ENCODE results near the gene MFF.
"Not testable (repeated sequence)": the region's sequence is repeated elsewhere in the genome, so short reads cannot be mapped to it uniquely, and the experiment has no call there.

Gene MFF

DNA sequence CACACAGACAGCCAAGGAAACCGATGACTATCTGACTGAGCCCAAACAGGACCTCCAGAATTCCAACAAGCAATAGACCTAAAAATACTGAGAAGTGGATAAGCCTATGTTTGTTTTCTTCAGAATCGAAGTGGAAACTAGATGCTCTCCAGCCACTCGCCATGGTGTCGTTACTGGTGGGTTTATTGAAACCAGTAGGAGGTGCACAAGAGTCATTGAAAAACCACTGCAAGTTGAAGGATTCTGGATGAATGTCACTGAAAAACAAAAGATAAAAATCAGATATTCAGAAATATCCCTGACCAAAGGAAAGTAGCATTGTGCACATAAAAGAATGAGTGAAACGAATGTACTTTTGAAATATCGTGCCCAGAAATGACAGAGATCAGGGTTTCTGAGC is 38.7 kb downstream of the MFF start:
- DNase-seq (ENCODE audit: low read depth), result no peak
- H3K4me3 ChIP-seq (ENCODE audit: control insufficient read depth, low read depth, low read length), result no peak overlapping the region
- TF ChIP-seq, protein P1, sequence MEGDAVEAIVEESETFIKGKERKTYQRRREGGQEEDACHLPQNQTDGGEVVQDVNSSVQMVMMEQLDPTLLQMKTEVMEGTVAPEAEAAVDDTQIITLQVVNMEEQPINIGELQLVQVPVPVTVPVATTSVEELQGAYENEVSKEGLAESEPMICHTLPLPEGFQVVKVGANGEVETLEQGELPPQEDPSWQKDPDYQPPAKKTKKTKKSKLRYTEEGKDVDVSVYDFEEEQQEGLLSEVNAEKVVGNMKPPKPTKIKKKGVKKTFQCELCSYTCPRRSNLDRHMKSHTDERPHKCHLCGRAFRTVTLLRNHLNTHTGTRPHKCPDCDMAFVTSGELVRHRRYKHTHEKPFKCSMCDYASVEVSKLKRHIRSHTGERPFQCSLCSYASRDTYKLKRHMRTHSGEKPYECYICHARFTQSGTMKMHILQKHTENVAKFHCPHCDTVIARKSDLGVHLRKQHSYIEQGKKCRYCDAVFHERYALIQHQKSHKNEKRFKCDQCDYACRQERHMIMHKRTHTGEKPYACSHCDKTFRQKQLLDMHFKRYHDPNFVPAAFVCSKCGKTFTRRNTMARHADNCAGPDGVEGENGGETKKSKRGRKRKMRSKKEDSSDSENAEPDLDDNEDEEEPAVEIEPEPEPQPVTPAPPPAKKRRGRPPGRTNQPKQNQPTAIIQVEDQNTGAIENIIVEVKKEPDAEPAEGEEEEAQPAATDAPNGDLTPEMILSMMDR (IDR thresholded peaks at IDR 0.05; ENCODE audit: control insufficient read depth, insufficient read depth, low read depth, low read length, missing control alignments), result peak; percentile 24

DNA sequence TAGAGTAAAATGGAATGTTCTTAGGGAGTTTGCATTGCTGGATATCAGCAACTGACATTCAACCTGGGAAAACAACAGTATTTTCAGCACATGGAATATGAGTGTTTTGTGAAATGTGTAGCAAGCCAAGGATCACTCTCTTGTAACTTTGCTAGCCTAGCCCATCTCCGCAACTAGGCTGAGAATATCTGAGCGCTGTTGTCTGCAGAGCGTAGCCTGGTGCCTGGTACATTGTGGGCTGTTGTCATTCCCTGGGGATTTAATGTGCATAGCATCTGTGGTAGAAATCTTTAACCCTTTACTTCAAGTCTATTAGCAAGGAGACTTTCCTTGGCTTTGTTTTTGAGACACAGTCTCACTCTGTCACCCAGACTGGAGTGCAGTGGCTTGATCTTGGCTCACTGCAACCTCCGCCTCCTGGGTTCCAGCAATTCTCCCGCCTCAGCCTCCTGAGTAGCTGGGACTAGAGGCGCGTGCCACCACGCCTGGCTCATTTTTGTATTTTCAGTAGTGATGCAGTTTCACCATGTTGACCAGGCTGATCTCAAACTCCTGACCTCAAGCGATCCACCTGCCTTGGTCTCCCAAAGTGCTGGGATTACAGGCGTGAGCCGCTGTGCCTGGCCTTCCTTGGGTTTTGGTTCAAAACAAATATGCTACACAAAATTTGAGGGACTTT is 39.7 kb downstream of the MFF start:
- not testable (repeated sequence) for DNase-seq (ENCODE audit: low read depth); H3K4me3 ChIP-seq (ENCODE audit: control insufficient read depth, low read depth, low read length)

DNA sequence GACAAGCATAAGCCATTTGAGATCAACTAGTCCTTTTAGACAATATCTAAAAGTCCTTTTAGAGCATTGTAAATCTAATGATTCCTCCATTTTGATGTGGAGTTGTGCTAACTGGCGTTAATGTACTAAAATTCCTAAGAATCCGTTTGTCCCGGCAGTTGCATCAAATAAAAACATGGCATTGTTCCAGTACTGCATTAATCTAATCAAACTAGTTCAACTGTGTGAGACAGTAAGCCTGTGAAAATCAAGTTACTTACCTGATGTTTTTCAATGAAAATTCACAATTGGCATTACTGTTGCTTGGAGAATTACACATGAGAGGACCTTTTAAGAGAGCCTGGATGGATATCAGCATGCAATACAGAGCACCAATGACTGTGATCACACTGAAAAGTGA is 40.8 kb downstream of the MFF start:
- TF ChIP-seq, protein P1 (IDR thresholded peaks at IDR 0.05; ENCODE audit: control insufficient read depth, insufficient read depth, low read depth, low read length, missing control alignments), result no peak
- H3K4me3 ChIP-seq (ENCODE audit: control insufficient read depth, low read depth, low read length), result no peak overlapping the region
- DNase-seq (ENCODE audit: low read depth), result no peak

DNA sequence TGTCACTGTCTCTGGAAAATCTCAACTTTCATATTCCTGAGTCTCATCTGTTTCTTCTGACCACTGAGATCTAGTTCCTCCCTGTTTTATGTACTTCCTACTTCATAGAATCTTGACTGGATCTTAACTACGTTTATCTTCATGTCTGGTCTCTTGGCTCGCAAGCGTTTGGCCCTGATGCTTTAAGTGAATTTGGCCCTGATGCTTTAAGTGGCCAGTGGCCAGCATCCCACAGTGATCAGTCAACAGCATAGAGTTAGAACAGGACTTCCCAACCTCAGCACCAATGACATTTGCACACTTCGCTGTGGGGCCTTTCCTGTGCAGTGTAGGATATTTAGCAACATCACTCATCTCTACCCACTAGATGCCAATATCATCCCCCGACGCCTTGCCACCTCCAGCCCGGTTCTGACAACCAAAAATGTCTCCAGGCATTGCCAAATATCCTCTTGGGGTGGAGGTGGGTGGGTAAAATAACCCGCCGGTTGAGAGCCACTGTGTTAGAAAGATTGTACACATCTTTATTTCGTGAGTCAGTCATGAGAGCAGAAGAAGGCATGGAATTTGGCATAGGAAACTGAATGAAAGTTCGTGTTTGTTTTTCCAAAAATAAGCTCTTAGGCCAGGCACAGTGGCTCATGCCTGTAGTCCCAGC is 41.8 kb downstream of the MFF start:
- TF ChIP-seq, protein P1 (IDR thresholded peaks at IDR 0.05; ENCODE audit: control insufficient read depth, insufficient read depth, low read depth, low read length, missing control alignments), result no peak
- peak; percentile 82 for DNase-seq (ENCODE audit: low read depth)
- no peak overlapping the region for H3K4me3 ChIP-seq (ENCODE audit: control insufficient read depth, low read depth, low read length)

DNA sequence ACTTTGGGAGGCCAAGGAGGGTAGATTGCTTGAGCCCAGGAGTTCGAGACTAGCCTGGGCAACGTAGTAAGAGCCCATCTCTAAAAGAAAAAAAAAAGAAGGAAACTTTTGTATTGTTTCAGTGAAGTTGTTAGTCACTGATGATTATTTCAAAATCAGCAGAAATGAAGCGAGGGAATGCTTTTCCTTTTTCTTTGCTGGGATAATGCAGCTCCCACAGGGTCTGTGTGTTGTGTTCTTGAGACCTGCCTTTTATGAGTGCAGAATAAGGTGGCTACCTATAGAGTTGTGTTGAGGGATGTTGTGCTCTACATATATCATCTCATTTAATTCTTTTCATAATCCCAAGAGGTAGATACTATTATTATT is 42.4 kb downstream of the MFF start:
- DNase-seq (ENCODE audit: low read depth), result no peak
- TF ChIP-seq, protein P1 (IDR thresholded peaks at IDR 0.05; ENCODE audit: control insufficient read depth, insufficient read depth, low read depth, low read length, missing control alignments), result no peak
- H3K4me3 ChIP-seq (ENCODE audit: control insufficient read depth, low read depth, low read length), result no peak overlapping the region

DNA sequence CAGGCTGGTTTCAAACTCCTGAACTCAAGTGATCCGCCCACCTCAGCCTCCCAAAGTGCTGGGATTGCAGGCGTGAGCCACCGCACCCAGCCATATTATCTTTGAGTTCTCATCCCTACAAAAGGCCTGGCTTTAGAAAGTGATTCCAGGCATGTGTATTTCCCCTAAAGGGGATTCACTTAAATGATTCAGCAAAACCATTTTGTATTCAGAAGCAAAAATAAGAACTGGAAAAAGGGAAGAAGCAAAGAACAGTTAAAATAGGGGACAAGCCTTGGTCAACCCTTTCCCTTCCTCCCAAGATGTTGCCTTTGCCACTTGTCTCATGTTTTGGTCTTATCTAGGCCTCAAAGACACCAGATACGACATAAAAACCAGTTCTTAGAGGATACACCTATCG is 43.5 kb downstream of the MFF start:
- DNase-seq (ENCODE audit: low read depth), result no peak
- TF ChIP-seq, protein P1 (IDR thresholded peaks at IDR 0.05; ENCODE audit: control insufficient read depth, insufficient read depth, low read depth, low read length, missing control alignments), result no peak
- H3K4me3 ChIP-seq (ENCODE audit: control insufficient read depth, low read depth, low read length), result no peak overlapping the region

DNA sequence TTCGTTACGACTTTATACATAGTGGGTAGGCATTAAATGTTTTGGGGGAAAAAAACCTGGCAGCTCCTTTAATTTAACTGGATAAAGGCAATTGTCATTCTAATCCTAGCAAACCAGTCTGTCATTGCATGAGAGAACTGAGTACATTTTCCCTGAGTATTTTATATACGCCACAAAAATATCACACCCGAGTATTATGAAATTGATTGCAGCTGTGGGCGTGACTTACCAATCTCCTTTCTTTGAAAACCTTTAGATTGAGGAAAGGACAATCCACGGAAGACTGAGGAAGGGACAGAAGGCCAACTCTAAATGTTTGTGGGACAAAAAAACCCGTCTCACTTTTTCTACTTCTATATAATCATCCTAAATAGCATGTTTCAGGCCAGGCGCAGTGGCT is 45.0 kb downstream of the MFF start:
- no peak overlapping the region for H3K4me3 ChIP-seq (ENCODE audit: control insufficient read depth, low read depth, low read length)
- DNase-seq (ENCODE audit: low read depth), result no peak
- TF ChIP-seq, protein P1 (IDR thresholded peaks at IDR 0.05; ENCODE audit: control insufficient read depth, insufficient read depth, low read depth, low read length, missing control alignments), result no peak
